RPMI8226 (cell line): ENCODE measurements around the gene ANKS6.

Source experiments
- DNase-seq: peaks from one replicate; pipeline ENCODE4 v3.0.0-alpha.2; 2015

The ANKS6 gene

GRCh38 chr9:98771209-98771874, 25.0 kb downstream of the ANKS6 start:
- no peak for DNase-seq

- DNase-seq, result no peak
Observed at GRCh38 chr9:98770717-98771116, 25.6 kb downstream of the ANKS6 start.

- no peak for DNase-seq
Observed at GRCh38 chr9:98768344-98768743, 28.0 kb downstream of the ANKS6 start.

- no peak for DNase-seq
Observed at GRCh38 chr9:98767915-98768314, 28.4 kb downstream of the ANKS6 start.

GRCh38 chr9:98767196-98767595, 29.2 kb downstream of the ANKS6 start:
- no peak for DNase-seq

DNA sequence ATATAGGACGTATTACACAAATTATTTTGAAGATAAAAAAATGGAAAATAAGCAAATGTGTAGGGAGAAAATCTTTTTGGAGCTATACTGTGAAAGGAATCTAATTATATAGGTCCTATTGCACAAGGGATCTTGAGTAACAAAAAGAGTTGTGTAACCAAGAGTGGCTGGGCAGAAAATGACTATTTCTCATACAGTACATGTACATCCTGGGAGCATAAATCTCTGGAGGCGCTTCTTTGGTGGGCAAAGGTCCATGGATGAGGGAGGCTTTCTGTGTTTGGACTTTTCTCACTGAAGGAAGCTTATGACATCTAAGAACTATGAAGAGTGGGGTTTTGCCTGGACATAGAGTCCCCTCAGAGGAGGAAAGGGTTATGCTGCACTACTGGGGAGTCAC, 29.8 kb downstream of the ANKS6 start:
- no peak for DNase-seq

GRCh38 chr9:98765256-98765655, 31.1 kb downstream of the ANKS6 start:
- DNase-seq, result no peak

GRCh38 chr9:98763986-98764745, 32.2 kb downstream of the ANKS6 start:
- no peak for DNase-seq

GRCh38 chr9:98760231-98760630, 36.1 kb downstream of the ANKS6 start:
- DNase-seq, result no peak

DNA sequence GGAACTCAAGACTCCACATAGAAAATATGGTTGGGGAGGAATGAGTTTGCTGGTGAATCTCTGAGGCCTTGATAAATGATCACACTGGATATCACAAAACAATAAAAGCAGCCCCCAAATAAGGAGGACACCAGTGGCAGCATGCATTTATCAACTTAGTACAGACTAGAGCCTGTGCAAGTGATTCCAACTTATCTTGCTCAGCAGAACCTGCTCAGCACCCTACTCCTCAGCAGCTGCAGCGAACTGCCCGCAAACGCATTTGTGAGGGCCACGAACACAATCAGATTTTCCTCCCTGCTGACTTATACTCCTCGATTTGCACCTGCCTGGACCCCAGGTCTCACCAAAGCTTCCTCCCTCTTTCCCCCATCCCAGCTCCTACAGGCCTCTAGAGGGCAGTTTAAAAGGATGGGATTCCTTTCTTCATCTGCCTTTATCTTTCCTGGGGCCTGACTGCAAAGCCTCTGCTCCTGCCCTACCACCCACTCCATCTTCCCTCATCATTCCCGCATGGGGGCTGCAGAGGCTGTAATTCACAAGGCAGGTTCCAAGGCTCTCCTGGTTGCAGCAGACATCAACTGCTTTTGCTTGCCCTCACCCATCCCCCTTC, 41.2 kb downstream of the ANKS6 start:
- DNase-seq, result no peak

DNA sequence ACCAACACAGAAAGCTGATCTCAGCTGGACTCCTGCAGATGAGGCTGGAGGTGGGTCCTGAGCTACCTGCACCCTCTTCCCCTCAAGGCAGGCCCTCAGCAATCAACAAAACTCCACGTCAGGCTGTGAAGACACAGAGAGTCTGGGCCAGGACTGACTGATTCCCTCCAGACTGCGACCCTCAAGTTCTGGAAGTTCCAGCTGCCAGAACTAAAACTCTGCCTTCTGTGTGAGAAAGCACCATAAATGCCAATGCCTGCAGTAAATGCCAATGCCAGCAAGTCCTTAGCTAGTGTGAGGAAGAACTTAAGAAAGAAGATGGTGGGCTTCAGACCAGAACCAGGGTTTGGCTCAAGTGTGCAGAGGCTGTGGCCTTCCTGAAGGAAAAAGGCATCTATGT, 45.1 kb downstream of the ANKS6 start:
- no peak for DNase-seq

DNA sequence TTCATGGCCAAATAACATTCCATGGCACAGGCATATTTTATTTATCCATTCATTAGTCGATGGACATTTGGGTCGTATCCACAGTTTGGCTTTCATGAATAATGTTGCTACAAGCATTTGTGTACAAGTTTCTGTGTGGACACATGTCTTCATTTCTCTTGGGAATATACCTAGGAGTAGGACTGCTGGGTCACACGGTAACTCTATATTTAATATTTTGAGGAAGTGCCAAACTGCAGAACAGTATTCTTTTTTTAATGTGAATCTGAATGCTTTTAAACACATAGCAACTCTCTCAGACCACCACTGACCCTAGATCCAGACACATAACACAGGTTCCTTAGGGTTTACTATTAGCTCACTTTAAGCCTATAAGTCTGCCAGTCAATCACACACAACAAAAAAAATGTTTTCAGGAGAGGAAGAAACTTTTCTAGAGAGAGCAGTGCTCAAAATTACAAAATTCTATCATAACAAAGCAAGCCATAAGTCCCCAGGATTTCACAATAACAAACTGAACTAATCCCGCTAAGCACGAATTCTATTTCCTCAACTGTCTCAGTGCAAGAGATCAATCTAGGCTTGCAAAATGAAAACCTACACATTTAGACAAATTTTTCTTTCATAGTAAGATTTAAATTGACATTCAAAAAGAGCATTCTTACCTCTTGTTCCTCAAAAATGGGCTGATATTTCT, 45.8 kb downstream of the ANKS6 start:
- DNase-seq, result no peak

- no peak for DNase-seq
Observed at GRCh38 chr9:98747476-98747875, 48.9 kb downstream of the ANKS6 start.

- DNase-seq, result no peak
Observed at GRCh38 chr9:98745470-98745869, 50.9 kb downstream of the ANKS6 start.

GRCh38 chr9:98743818-98744611, 52.3 kb downstream of the ANKS6 start:
- DNase-seq, result no peak

DNA sequence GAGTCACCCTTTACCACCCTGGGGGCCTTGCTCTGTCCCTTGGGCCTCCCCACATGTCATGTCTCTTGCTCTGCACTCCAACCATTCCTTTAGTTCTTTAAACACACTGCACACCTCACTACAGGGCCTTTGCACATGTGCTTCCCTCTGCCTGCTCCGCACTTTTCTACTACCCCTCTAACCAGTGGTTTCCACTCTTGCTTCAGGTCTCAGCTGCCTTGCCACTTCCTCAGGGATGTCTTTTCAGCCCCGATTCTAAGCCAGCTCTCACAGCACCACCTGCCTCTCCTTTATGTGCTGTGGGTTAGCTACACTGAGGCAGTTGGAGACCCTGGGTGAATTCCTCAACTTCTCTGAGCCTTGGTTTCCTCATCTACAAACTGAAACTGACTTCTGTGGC, 53.0 kb downstream of the ANKS6 start:
- no peak for DNase-seq

DNA sequence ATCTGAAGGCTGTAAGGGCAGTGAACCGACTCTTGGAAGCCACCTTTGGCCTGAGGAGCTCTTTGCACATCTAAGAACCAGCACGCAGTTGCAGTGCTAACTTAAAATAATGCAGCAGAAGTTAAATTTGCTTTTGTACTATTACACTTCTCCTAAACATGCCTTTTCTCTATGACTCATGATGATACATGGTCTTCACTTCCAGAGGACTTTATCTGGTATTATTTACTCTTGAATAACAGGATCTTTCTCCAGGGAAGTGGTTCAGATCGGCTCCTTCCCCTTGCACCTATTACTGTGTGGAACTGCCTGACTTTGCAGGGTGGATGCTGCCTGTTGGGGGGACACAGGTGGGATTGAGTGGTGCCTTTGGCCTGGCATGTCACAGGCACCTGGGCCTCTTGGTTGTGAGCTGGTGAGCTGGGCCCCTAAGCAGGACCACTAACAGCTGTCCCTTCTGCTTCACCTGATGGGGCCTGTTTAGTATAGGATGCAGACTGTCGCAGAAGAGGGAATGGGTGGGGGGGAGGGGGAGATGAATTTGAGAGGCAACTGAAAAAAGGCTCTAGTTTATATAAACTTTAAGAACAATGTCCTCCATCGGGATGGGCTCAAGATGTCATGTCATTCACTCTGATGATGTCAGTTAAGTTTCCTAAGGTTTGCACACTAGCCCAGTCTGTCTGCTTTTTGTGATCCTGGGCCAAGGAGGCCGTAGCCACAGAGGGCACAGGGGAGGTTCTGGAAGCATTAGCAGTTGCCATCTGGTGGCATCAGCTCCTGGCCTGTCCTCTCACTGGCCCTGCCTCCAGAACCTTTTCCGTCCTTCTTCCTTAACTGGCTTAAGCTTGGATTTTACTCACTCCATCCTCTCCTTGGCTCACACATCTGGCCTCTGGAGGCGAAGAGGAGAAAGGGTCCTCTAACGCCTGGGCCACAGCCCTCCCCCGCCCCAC, 53.8 kb downstream of the ANKS6 start:
- no peak for DNase-seq

GRCh38 chr9:98740226-98740881, 56.0 kb downstream of the ANKS6 start:
- no peak for DNase-seq

- DNase-seq, result no peak
Observed at GRCh38 chr9:98738741-98739140, 57.6 kb downstream of the ANKS6 start.

GRCh38 chr9:98736226-98736625, 60.1 kb downstream of the ANKS6 start:
- no peak for DNase-seq

DNA sequence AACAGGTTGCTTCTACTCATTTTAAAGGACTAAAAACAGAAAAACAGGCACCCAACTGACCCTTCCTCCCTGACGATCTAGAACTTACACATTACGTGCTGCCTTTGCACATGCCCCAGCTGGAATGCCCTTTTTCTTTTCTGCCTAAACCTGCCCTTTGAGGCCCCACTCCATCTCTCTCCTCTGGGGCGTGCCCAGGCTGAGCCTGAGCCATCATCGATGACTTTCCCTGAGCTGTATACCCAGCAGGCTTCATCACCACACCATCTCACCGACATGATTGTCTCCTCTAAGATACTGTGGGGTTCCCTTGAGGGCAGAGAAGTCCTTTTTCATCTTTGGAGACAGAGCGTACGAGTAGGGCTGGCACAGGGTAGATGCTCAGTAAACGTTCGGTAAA, 63.6 kb downstream of the ANKS6 start:
- no peak for DNase-seq
